ENCODE measurements around the gene ATP4B.

DNA sequence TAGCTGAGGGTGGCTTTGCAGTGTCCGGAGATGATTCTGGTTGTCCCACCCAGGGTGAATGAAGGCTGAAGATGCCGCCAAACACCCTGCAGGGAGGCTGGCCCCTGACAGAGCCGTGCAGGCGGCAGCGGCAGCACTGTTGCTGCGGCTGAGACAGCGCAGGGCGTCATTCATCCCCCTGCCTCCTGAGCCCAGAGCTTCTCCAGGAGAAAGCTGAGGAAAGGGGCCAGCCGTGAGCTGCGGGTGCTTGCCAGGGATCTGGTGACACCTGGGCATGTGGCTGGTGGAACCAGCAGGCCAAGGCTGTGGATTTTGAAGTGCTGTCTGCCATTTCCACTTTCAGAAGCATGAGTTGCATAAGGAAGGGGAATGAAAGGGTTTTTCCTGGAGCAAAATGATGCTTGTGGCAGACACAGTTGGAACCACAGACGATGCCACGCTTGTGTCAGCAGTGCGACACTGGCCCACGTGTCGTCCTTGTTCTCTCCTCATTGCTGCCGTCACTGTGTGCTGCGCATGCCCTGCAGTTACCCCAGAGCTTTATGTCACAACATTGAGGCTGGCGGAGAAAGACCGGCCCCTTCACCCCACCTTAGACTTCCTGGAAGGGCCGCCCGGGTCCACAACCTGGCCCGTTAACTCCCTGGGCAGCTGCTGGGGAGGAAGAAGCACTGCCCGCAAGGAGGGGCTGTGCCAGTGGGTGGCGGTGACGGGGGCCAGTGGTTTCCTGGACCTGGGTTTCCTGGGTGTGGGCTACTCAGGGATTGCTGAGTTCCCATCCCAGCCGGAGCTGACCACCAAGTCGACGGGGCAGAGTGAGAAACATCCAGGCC lies 50.7 kb downstream of the ATP4B start:
- TF ChIP-seq CTCF (IDR thresholded peaks at IDR 0.05) (no peak), REST (IDR thresholded peaks at IDR 0.05; ENCODE audit: insufficient read depth in 1 of 2, low read depth in 2 of 2, low read length in 1 of 2) (no peak), POLR2AphosphoS5 (IDR thresholded peaks at IDR 0.05; ENCODE audit: low read depth, low read length) (no peak), SIN3A (IDR thresholded peaks at IDR 0.05; ENCODE audit: borderline replicate concordance, insufficient read depth, low read depth, low read length) (no peak)
